CD4-positive, alpha-beta memory T cell (primary cell): ENCODE measurements around the gene PTPN4. TPM values are rescaled to one million over a fixed set of nuclear protein-coding genes. Genes with fewer than 3 reads are reported as not detected.

Experiments used
- CTCF ChIA-PET: fragments of 350-600 bp; sonication (Branson Sonifier 250); formaldehyde crosslinking; loops from one replicate; lab custom pipeline; 2021; ENCODE audit warnings: inconsistent platforms; ENCODE audit not compliant: partially characterized antibody; lab: Charles Lee
- POLR2A ChIA-PET: fragments of 350-600 bp; sonication (Branson Sonifier 250); formaldehyde crosslinking; loops from one replicate; lab custom pipeline; 2021; ENCODE audit not compliant: partially characterized antibody; lab: Charles Lee
- DNase-seq, 5 donors: peaks; one replicate each; pipeline versions ENCODE4 v3.0.0 to v3.0.0-alpha.2; 2020 to 2022; ENCODE audit warnings: mixed read lengths in 1 of 5
- H3K27ac ChIP-seq: one replicate; pipeline ENCODE4 v1.7.0; 2013; ENCODE audit warnings: low read depth, low read length
- H3K27me3 ChIP-seq: 2 replicates; pipeline ENCODE4 v1.7.0; 2013; ENCODE audit warnings: mild to moderate bottlenecking, low read length, moderate library complexity; ENCODE audit not compliant: insufficient read depth
- H3K36me3 ChIP-seq: 2 replicates; pipeline ENCODE4 v1.7.0; 2013; ENCODE audit warnings: mild to moderate bottlenecking, low read length, moderate library complexity; ENCODE audit not compliant: insufficient read depth
- H3K4me1 ChIP-seq: 2 replicates; pipeline ENCODE4 v1.7.0; 2013; ENCODE audit warnings: mild to moderate bottlenecking, low read length, moderate library complexity; ENCODE audit not compliant: insufficient read depth
- H3K4me3 ChIP-seq, 2 donors: one replicate each; pipeline ENCODE4 v1.7.0; 2013; ENCODE audit warnings: low read length in 2 of 2, mild to moderate bottlenecking in 1 of 2
- H3K9me3 ChIP-seq, 2 donors: one replicate each; pipeline ENCODE4 v1.7.0; 2013; ENCODE audit warnings: low read length in 2 of 2, control low read depth in 1 of 2; ENCODE audit not compliant: control insufficient read depth in 1 of 2
- H3K27ac Mint-ChIP-seq, 7 donors: one replicate each; pipeline ENCODE4 v1.8.0; 2020 to 2021; ENCODE audit warnings: mixed read lengths in 7 of 7, mild to moderate bottlenecking in 6 of 7, inconsistent platforms in 3 of 7, moderate library complexity in 3 of 7
- H3K27me3 Mint-ChIP-seq, 2 donors: one replicate each; pipeline ENCODE4 v1.8.0; 2020 to 2021; ENCODE audit warnings: mixed read lengths in 2 of 2
- H3K36me3 Mint-ChIP-seq, 2 donors: one replicate each; pipeline ENCODE4 v1.8.0; 2020 to 2021; ENCODE audit warnings: mixed read lengths in 2 of 2, inconsistent platforms in 1 of 2, mild to moderate bottlenecking in 1 of 2
- H3K4me1 Mint-ChIP-seq, 4 donors: one replicate each; pipeline ENCODE4 v1.8.0; 2020 to 2021; ENCODE audit warnings: mixed read lengths in 4 of 4, mild to moderate bottlenecking in 1 of 4
- H3K4me3 Mint-ChIP-seq, 8 donors: one replicate each; pipeline ENCODE4 v1.8.0; 2020 to 2021; ENCODE audit warnings: mixed read lengths in 8 of 8, mild to moderate bottlenecking in 7 of 8, moderate library complexity in 6 of 8, inconsistent platforms in 3 of 8
- H3K9me3 Mint-ChIP-seq, 8 donors: one replicate each; pipeline ENCODE4 v1.8.0; 2020 to 2021; ENCODE audit warnings: mixed read lengths in 8 of 8, mild to moderate bottlenecking in 5 of 8, inconsistent platforms in 3 of 8, moderate library complexity in 1 of 8
- intact Hi-C: fragments of 100-400 bp; cut with micrococcal nuclease; formaldehyde crosslinking; loops from one replicate; pipeline ENCODE4 v1.15.1; 2023
- polyA plus RNA-seq, 2 donors: library from polyadenylated mRNA; unstranded; fragments of 300-500 nt; fragmentation: Illumina TruSeq; gene quantifications; one replicate each; pipeline ENCODE4 v1.2.3, GENCODE V29; 2021
- total RNA-seq, 2 experiments: library from RNA; stranded (reverse); gene quantifications; one replicate each; pipeline ENCODE4 v1.2.3, GENCODE V29; 2021

Gene PTPN4, protein sequence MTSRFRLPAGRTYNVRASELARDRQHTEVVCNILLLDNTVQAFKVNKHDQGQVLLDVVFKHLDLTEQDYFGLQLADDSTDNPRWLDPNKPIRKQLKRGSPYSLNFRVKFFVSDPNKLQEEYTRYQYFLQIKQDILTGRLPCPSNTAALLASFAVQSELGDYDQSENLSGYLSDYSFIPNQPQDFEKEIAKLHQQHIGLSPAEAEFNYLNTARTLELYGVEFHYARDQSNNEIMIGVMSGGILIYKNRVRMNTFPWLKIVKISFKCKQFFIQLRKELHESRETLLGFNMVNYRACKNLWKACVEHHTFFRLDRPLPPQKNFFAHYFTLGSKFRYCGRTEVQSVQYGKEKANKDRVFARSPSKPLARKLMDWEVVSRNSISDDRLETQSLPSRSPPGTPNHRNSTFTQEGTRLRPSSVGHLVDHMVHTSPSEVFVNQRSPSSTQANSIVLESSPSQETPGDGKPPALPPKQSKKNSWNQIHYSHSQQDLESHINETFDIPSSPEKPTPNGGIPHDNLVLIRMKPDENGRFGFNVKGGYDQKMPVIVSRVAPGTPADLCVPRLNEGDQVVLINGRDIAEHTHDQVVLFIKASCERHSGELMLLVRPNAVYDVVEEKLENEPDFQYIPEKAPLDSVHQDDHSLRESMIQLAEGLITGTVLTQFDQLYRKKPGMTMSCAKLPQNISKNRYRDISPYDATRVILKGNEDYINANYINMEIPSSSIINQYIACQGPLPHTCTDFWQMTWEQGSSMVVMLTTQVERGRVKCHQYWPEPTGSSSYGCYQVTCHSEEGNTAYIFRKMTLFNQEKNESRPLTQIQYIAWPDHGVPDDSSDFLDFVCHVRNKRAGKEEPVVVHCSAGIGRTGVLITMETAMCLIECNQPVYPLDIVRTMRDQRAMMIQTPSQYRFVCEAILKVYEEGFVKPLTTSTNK
- total RNA-seq, result 10 to 100 TPM; 83.1 to 88.3 TPM
- polyA plus RNA-seq, result 100 to 1,000 TPM in 1 of 2 donors, 10 to 100 TPM in 1; 97.4 to 137 TPM

DNA sequence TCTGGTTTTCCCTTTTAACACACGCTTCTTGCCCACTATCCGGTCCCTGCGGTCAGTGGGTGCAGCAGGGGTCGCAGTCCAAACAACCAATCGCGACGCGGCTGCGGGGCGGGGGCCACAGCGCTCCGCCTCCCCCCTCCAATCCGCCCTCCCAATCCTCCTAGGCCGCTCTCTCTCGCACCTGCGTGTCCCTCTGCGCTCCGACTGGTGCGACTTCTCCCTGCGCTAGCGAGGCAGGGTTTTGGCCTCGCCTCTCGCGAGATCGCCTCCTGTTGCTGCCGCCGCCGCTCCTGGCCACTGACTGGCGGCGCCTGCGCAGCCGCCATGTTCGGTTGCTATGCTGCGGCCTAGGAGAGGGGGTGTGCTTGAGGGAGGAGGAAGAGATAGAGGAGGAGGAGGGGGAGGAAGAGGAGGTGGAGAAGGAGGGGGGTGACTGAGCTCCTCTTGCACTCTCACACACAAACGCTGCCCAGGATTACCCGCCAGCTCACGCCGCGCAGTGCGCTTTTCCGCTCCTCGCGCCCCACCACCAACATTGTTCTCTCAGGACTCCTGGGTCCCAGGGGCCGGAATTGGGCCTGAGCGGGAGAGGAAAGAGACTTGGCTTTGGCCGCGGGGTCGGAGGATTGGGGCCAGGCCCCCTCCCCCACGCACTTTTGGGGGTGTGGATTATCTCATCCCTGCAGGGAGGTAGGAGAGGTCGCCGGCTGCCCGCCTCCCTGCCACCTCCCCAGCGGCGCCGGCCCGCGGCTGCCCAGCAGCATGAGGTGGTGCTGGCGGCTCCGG, at the start of gene PTPN4:
TSS of gene PTPN4 (plus strand) at position 472 of the 786 bp plus-strand sequence. CDS start 49,932 bp downstream, outside the sequence.
- no peaks in the 10 kb centered on the region for H3K9me3 Mint-ChIP-seq
- peaks cover 0 to 10% of the 10 kb centered on the region in 2 donors for H3K36me3 Mint-ChIP-seq
- intact Hi-C loops, result loop anchor here (1.0 to 5.0 kb wide), 7 partner anchors 80 to 1947 kb away; partner anchors contain the start of genes DDX18, EPB41L5, RALB and TMEM177
- peaks cover 30 to 58% (median 37%) of the 10 kb centered on the region in 4 donors for H3K4me1 Mint-ChIP-seq
- Histone ChIP-seq H3K27ac (peak within 1 kb of the TSS; percentile 78), H3K4me1 (peaks cover 50% of the 10 kb centered on the region), H3K27me3 (no peaks in the 10 kb centered on the region), H3K36me3 (no peaks in the 10 kb centered on the region), H3K9me3 (no peaks in the 10 kb centered on the region), H3K4me3 (peak within 1 kb of the TSS; percentile 82 to 88)
- H3K27ac Mint-ChIP-seq, result peak within 1 kb of the TSS; percentile 88 to 94 (median 92)
- no peaks in the 10 kb centered on the region for H3K27me3 Mint-ChIP-seq
- ChIA-PET POLR2A (interaction anchor here (0.6 to 2.5 kb wide), 23 partner anchors 8 to 1945 kb away, joined by 3 to 29 read pairs (median 4); partner anchors contain the start of genes DDX18, EPB41L5, TMEM177 and TMEM185B), CTCF (interaction anchor here (0.7 to 7.9 kb wide), 7 partner anchors 12 to 416 kb away, joined by 3 to 150 read pairs (median 4); no protein-coding TSS in a partner anchor)
- peak within 1 kb of the TSS; percentile 93 to 97 (median 95) for H3K4me3 Mint-ChIP-seq
- DNase-seq, result peak; percentile 94 to 98 (median 98)

DNA sequence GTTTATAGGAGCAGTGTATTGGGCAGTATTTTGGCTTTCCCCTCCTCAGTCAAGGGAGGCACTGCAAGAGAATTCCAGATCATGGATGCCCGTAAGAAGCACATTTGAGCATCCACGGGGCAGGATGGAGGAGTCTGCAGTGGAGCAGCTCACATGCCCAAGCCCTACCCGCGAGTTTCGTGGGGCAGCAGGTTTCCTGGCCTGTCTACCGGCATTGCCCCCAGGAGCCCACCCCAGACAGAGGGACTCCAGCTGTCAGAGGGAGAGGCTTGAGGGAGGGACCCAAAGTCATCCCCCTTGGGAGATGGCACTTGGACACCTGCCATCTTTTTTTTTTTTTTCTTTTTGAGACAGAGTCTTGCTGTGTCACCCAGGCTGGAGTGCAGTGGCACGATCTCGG, 49.4 kb upstream of the PTPN4 start:
- no peaks in the 10 kb centered on the region for H3K36me3 ChIP-seq
- H3K4me3 ChIP-seq, result no peak overlapping the region
- H3K9me3 Mint-ChIP-seq, result no peaks in the 10 kb centered on the region
- H3K27me3 Mint-ChIP-seq, result peaks cover 2% of the 10 kb centered on the region in 2 donors
- intact Hi-C loops, result no loop called here
- H3K36me3 Mint-ChIP-seq, result peaks cover 0 to 9% of the 10 kb centered on the region in 2 donors
- no peak overlapping the region for H3K27ac Mint-ChIP-seq
- CTCF ChIA-PET, result no interaction called here
- no peaks in the 10 kb centered on the region for H3K9me3 ChIP-seq
- POLR2A ChIA-PET, result no interaction called here
- H3K4me1 ChIP-seq, result peaks cover 3% of the 10 kb centered on the region
- DNase-seq, result no peak
- H3K4me1 Mint-ChIP-seq, result peaks cover 0 to 6% (median 0%) of the 10 kb centered on the region in 4 donors
- no peaks in the 10 kb centered on the region for H3K27me3 ChIP-seq
- no peak overlapping the region for H3K4me3 Mint-ChIP-seq
- no peak overlapping the region for H3K27ac ChIP-seq

DNA sequence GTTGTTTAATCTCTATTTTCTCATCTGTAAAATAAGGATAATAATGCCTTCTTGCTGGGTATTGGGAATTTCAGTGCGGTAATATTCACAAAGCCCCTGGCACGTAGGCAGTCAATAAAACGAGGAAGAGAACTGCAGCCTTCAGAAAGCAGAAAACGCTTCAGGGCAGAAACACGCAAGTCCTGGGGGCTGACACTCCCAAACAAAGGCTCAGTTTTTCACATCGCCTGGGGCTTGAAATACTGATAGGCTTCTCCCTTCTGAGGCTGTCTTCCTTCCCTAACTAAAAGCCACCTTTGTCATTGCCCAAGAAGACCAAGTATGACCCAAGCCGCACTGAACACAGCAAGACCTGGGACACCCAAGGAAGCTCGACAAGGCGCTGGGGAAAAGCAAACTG, 48.4 kb upstream of the PTPN4 start:
- POLR2A ChIA-PET, result no interaction called here
- Mint-ChIP-seq H3K27me3 (peaks cover 3 to 4% of the 10 kb centered on the region in 2 donors), H3K4me1 (peaks cover 0 to 6% (median 0%) of the 10 kb centered on the region in 4 donors), H3K36me3 (peaks cover 0 to 4% of the 10 kb centered on the region in 2 donors), H3K9me3 (no peaks in the 10 kb centered on the region), H3K4me3 (no peak overlapping the region), H3K27ac (no peak overlapping the region)
- H3K4me3 ChIP-seq, result no peak overlapping the region
- CTCF ChIA-PET, result interaction anchor here (1.2 kb wide), 1 partner anchor 9 kb away, joined by 3 read pairs; no protein-coding TSS in a partner anchor
- H3K4me1 ChIP-seq, result no peaks in the 10 kb centered on the region
- H3K27ac ChIP-seq, result no peak overlapping the region
- no peak for DNase-seq
- no peaks in the 10 kb centered on the region for H3K27me3 ChIP-seq
- intact Hi-C loops, result no loop called here
- H3K9me3 ChIP-seq, result no peaks in the 10 kb centered on the region
- no peaks in the 10 kb centered on the region for H3K36me3 ChIP-seq

DNA sequence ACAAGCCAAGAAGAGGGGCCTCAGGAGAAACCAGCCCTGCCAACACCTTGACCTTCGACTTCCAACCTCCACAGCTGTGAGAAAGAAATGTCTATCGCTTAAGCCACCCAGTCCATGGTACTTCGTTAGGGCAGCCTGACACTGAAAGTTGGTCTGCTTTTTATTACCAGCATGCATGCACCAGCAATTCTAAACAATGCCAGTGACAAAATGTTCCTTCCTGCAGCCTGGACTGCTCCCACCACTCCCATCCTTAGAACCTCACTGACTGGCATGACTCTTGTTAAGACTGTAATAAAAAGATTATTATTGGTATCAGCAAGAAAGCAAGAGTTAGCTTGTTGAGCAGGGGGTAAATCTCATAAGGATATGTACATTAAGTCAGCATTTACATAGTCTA, 47.2 kb upstream of the PTPN4 start:
- H3K27ac Mint-ChIP-seq, result no peak overlapping the region
- Histone ChIP-seq H3K4me1 (no peaks in the 10 kb centered on the region), H3K9me3 (no peaks in the 10 kb centered on the region), H3K27ac (no peak overlapping the region), H3K27me3 (no peaks in the 10 kb centered on the region), H3K4me3 (no peak overlapping the region), H3K36me3 (no peaks in the 10 kb centered on the region)
- peaks cover 0 to 6% (median 0%) of the 10 kb centered on the region in 4 donors for H3K4me1 Mint-ChIP-seq
- DNase-seq, result no peak
- peaks cover 3 to 4% of the 10 kb centered on the region in 2 donors for H3K27me3 Mint-ChIP-seq
- POLR2A ChIA-PET, result no interaction called here
- H3K36me3 Mint-ChIP-seq, result peaks cover 0 to 4% of the 10 kb centered on the region in 2 donors
- CTCF ChIA-PET, result no interaction called here
- intact Hi-C loops, result no loop called here
- no peak overlapping the region for H3K4me3 Mint-ChIP-seq
- H3K9me3 Mint-ChIP-seq, result no peaks in the 10 kb centered on the region

DNA sequence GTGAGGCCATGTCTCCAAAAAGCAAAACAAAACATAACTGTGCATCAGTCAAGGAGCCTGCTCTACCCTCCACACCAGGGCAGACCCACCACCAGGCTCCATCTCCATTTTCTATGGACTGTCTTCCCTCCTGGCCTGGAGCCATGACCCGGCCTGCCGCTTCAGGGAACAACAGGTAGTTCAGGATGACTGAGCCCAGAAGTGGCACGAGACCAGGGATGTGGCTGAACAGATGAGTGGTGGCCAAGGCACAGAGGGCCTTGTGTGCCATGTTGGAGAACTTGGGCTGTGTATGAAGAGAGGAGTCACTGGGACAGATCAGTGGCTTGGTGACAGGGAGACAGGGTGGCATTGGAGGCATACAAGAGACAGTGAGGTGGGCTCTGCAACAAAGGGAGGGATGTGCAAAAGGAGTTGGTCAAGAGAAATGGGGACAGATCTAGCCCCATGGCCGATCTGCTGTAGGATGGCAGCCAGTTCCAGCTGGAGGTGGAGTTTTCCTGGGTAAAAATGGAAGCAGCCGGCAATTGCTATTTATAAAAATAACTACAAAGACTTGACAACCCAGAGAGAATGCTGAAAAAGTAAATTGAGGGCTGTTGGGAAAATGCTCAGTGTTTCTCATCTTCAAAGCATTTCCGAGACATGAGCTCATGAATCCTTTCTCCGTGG, 45.8 kb upstream of the PTPN4 start:
- Histone ChIP-seq H3K27ac (no peak overlapping the region), H3K36me3 (no peaks in the 10 kb centered on the region), H3K9me3 (no peaks in the 10 kb centered on the region), H3K4me3 (no peak overlapping the region), H3K27me3 (no peaks in the 10 kb centered on the region), H3K4me1 (no peaks in the 10 kb centered on the region)
- peak overlapping the region in 2 of 7 donors; percentile 1 to 80 for H3K27ac Mint-ChIP-seq
- H3K36me3 Mint-ChIP-seq, result no peaks in the 10 kb centered on the region
- POLR2A ChIA-PET, result no interaction called here
- no peak overlapping the region for H3K4me3 Mint-ChIP-seq
- DNase-seq, result no peak
- peaks cover 0 to 10% (median under 1%) of the 10 kb centered on the region in 4 donors for H3K4me1 Mint-ChIP-seq
- CTCF ChIA-PET, result interaction anchor here (0.8 to 2.3 kb wide), 2 partner anchors 9 to 11 kb away, joined by 3 to 6 read pairs; no protein-coding TSS in a partner anchor
- peaks cover 3 to 4% of the 10 kb centered on the region in 2 donors for H3K27me3 Mint-ChIP-seq
- H3K9me3 Mint-ChIP-seq, result no peaks in the 10 kb centered on the region
- intact Hi-C loops, result no loop called here
